Thyroid gland (tissue), 4 donors: ENCODE data around the gene HES4.

ENCODE experiments used
- CTCF ChIP-seq, 6 experiments: fragments of 200-600 bp in 3 of 6; fragments of 450-650 bp in 3 of 6; sonication (generic) in 3 of 6; IDR thresholded peaks; one replicate each; pipeline ENCODE4 v1.5.1; 2016 to 2019; ENCODE audit warnings: antibody characterized with exemption in 6 of 6, mild to moderate bottlenecking in 2 of 6, inconsistent platforms in 1 of 6, moderate library complexity in 1 of 6
- POLR2A ChIP-seq, 2 donors: fragments of 450-650 bp; IDR thresholded peaks; one replicate each; pipeline ENCODE4 v1.6.1; 2017; ENCODE audit warnings: antibody characterized with exemption in 2 of 2, mild to moderate bottlenecking in 2 of 2, moderate library complexity in 1 of 2

- TF ChIP-seq CTCF (IDR thresholded peaks at IDR 0.05) (no peak), POLR2A (IDR thresholded peaks at IDR 0.05) (no peak)
Measured at GRCh38 chr1:1006305-1007159, 6.6 kb upstream of the HES4 start.
